Neural crest cell (in vitro differentiated cells): ENCODE measurements around the gene EPHA7. TPM values are rescaled to one million over a fixed set of nuclear protein-coding genes. Genes with fewer than 3 reads are reported as not detected.

ENCODE experiments used
- DNase-seq: peaks from one replicate; pipeline ENCODE4 v3.0.0; 2021; ENCODE audit warnings: low read depth, mixed read lengths, low spot score
- H3K27ac Mint-ChIP-seq: one replicate; pipeline ENCODE4 v1.8.0; 2021; ENCODE audit warnings: mild to moderate bottlenecking, mixed read lengths; ENCODE audit not compliant: unreplicated experiment
- H3K27me3 Mint-ChIP-seq: 2 replicates; pipeline ENCODE4 v1.8.0; 2021; ENCODE audit warnings: low read depth, mild to moderate bottlenecking, mixed read lengths
- H3K36me3 Mint-ChIP-seq: 2 replicates; pipeline ENCODE4 v1.8.0; 2021; ENCODE audit warnings: low read depth, mild to moderate bottlenecking, mixed read lengths
- H3K4me1 Mint-ChIP-seq: 2 replicates; pipeline ENCODE4 v1.8.0; 2021; ENCODE audit warnings: mixed read lengths
- H3K4me3 Mint-ChIP-seq: one replicate; pipeline ENCODE4 v1.8.0; 2021; ENCODE audit warnings: mild to moderate bottlenecking, mixed read lengths
- H3K9me3 Mint-ChIP-seq: 2 replicates; pipeline ENCODE4 v1.8.0; 2021; ENCODE audit warnings: mixed read lengths
- total RNA-seq: library from RNA; stranded (reverse); gene quantifications from 2 replicates; pipeline ENCODE4 v1.2.1, GENCODE V29; 2021
- TF ChIP-seq, protein P1 (sequence below): fragments of 200-600 bp; sonication (generic); conservative IDR thresholded peaks from 2 replicates; pipeline ENCODE4 v1.5.0; 2021; ENCODE audit warnings: antibody characterized with exemption, mild to moderate bottlenecking

EPHA7 gene
- total RNA-seq, 1 donor from 2014 or later: 35.8 TPM

DNA sequence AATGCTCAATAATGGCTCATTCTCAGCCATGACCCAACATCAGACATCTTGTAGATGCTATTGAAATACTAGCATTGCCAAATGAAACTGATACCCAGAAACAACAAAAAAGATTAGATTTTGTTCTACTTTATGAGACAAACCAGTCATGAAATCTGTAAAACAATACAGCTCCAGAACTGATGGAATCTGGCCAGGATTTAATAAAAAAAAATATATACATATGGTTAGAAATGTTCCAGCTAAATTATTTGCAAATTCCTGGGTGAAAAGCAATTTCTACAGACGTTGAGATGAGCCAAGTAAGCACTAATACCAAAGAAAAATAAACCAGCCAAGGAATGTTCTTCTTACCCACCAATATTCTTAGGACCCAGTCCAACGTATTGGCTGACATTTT is 201.3 kb downstream of the EPHA7 start:
- Mint-ChIP-seq H3K4me1 (peaks cover 4% of the 10 kb centered on the region), H3K27ac (no peak overlapping the region), H3K4me3 (no peak overlapping the region), H3K36me3 (peaks cover 11% of the 10 kb centered on the region), H3K9me3 (peaks cover 8% of the 10 kb centered on the region), H3K27me3 (no peaks in the 10 kb centered on the region)
- TF ChIP-seq, protein P1, sequence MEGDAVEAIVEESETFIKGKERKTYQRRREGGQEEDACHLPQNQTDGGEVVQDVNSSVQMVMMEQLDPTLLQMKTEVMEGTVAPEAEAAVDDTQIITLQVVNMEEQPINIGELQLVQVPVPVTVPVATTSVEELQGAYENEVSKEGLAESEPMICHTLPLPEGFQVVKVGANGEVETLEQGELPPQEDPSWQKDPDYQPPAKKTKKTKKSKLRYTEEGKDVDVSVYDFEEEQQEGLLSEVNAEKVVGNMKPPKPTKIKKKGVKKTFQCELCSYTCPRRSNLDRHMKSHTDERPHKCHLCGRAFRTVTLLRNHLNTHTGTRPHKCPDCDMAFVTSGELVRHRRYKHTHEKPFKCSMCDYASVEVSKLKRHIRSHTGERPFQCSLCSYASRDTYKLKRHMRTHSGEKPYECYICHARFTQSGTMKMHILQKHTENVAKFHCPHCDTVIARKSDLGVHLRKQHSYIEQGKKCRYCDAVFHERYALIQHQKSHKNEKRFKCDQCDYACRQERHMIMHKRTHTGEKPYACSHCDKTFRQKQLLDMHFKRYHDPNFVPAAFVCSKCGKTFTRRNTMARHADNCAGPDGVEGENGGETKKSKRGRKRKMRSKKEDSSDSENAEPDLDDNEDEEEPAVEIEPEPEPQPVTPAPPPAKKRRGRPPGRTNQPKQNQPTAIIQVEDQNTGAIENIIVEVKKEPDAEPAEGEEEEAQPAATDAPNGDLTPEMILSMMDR: no peak
- no peak for DNase-seq

DNA sequence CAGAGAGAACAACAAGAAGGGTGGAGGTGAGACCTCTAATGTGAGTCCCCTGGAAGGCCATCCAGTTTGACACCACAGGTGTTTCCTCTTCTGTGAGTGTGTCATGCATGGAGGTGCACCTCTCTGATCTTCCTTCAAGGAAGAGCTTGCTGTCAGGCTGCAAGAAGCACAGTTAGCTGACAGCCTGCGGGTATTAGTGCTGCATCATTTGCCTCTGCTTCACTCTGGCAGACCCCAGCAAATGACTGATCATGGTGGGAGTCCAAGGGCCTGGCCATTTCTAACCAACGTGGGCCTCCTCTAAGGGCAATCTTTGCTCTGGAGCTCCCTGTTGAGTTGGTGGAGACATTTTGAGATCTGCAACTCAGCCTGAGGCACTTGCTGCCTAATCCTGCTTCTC is 206.3 kb downstream of the EPHA7 start:
- Mint-ChIP-seq H3K9me3 (peaks cover 8% of the 10 kb centered on the region), H3K36me3 (peaks cover 11% of the 10 kb centered on the region), H3K27ac (no peak overlapping the region), H3K4me3 (no peak overlapping the region), H3K27me3 (no peaks in the 10 kb centered on the region), H3K4me1 (peaks cover 4% of the 10 kb centered on the region)
- TF ChIP-seq, protein P1: no peak
- DNase-seq: no peak

DNA sequence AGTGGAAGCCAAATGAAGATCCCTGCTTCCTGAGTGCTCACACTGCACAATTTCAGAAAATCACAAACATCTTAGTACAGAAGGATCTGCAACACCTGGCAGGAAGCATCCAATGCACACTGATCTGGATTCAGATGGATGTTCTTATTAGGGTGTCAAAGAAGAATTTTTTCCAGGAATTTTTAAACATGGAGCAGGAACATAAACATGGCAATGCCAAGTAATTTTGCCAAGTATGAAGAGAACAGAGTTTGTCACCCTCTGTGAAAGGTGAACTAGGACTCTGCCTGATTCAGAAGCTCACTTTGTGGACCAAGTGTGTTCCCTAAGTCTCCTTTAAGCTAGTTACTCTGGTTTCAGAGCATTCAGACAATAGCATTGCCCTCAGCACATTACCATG is 208.5 kb downstream of the EPHA7 start:
- peaks cover 4% of the 10 kb centered on the region for H3K4me1 Mint-ChIP-seq
- peaks cover 4% of the 10 kb centered on the region for H3K9me3 Mint-ChIP-seq
- no peaks in the 10 kb centered on the region for H3K27me3 Mint-ChIP-seq
- TF ChIP-seq, protein P1: no peak
- H3K4me3 Mint-ChIP-seq: no peak overlapping the region
- H3K36me3 Mint-ChIP-seq: peaks cover 4% of the 10 kb centered on the region
- no peak for DNase-seq
- no peak overlapping the region for H3K27ac Mint-ChIP-seq

DNA sequence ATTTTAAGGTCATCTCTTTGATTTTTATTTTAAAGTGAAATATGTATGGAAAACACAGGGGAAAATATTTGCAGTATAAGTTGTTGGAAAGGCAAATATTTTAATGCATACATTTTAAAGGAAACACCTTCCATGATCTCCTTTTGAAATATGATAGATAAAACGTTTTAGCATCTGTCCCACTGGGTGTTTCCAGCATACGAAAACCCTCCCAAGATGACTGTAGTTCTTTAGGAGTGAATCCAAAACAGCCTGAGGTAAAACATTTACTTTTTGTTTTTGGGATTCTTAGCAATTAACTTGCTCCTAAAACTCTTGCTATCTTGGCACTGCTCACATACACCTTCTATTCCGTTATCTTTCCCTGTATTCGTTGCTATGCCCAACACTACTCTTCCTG is 210.0 kb downstream of the EPHA7 start:
- peaks cover 7% of the 10 kb centered on the region for H3K9me3 Mint-ChIP-seq
- no peaks in the 10 kb centered on the region for H3K27me3 Mint-ChIP-seq
- no peak overlapping the region for H3K4me3 Mint-ChIP-seq
- DNase-seq: no peak
- peaks cover 4% of the 10 kb centered on the region for H3K36me3 Mint-ChIP-seq
- peaks cover 4% of the 10 kb centered on the region for H3K4me1 Mint-ChIP-seq
- TF ChIP-seq, protein P1: no peak
- no peak overlapping the region for H3K27ac Mint-ChIP-seq

DNA sequence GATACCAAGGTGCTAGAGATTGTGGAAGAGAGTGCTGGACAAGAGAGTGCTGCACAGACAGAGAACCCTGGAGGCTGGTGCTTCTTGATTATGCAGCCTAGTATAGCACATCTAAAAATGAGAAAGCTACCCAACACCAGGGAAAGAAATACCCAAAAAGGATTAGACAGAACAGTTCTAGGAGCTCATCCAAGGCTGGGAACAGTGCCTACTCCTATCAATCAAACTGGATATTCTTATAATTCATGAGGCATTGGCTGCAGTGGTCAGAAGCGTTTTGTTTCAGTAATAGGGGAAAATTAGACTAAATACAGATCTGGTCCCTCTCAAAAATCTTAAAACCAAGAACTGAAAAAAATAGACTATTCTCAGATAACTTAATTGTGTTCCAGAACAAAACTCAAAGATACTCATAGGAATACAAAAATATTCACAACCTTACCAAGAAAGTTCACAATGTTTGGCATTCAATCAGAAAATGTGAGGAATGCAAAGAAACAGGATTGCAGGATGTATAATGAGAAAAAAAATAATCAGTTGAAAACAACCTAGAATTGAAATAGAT is 222.9 kb downstream of the EPHA7 start:
- no peak overlapping the region for H3K27ac Mint-ChIP-seq
- no peaks in the 10 kb centered on the region for H3K27me3 Mint-ChIP-seq
- no peak overlapping the region for H3K4me3 Mint-ChIP-seq
- H3K4me1 Mint-ChIP-seq: no peaks in the 10 kb centered on the region
- TF ChIP-seq, protein P1: no peak
- no peaks in the 10 kb centered on the region for H3K36me3 Mint-ChIP-seq
- DNase-seq: no peak
- H3K9me3 Mint-ChIP-seq: peaks cover 9% of the 10 kb centered on the region
